LHCN-M2 (cell line): ENCODE measurements around the gene AMFR. TPM values are rescaled to one million over a fixed set of nuclear protein-coding genes. Genes with fewer than 3 reads are reported as not detected.
"Not testable (repeated sequence)": the region's sequence is repeated elsewhere in the genome, so short reads cannot be mapped to it uniquely, and the experiment has no call there.

Experiments used
- DNase-seq: peaks from one replicate; pipeline ENCODE4 v3.0.0-alpha.2; 2012; ENCODE audit warnings: low read depth
- total RNA-seq: library from RNA; depleted of rRNA; stranded (reverse); fragments of >200 nt; gene quantifications from 2 replicates; pipeline ENCODE4 v1.2.3, GENCODE V29; 2014

AMFR gene
- total RNA-seq, 1 experiment from 2014 or later: 134 TPM

GRCh38 chr16:56389554-56389953 is 35.8 kb downstream of the AMFR start:
- peak; percentile 85 for DNase-seq

DNA sequence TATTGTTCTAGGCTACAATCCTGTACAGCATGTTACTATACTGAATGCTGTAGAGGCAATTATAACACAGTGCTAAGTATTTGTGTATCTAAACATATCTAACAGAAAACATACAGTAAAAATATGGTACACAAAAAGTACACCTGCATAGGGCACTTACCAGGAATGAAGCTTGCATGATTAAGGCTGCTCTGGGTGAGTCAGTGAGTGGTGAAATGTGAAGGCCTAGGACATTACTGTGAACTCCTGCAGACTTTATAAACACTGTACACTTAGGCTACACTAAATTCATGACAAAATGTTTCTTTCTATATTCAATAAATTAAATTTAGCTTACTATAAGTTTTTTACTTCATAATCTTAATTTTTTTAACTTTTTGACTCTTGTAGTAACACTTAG is 37.1 kb downstream of the AMFR start:
- peak; percentile 24 for DNase-seq

DNA sequence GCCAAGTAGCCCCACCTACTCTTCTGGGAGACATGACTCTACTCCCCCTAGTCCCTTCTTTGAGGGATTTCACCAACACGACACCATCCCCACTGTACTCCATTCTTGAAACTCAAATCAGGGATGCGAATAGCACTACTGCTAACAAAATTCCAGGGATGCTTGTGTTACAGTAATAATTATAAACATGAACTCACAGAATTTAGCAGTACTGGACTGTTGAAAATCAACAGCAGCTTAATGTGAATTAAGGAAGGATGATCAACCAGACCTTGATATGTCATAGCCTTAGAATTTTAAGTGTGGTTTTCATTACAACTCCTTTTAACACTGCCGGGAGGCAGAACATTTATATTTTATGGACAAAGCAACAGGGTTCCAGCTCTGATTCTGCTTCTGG is 37.9 kb downstream of the AMFR start:
- DNase-seq: no peak

- no peak for DNase-seq
Observed at GRCh38 chr16:56384074-56384721, 41.1 kb downstream of the AMFR start.

- DNase-seq: no peak
Observed at GRCh38 chr16:56382901-56383355, 42.4 kb downstream of the AMFR start.

- DNase-seq: no peak
Observed at GRCh38 chr16:56382459-56382858, 42.9 kb downstream of the AMFR start.

DNA sequence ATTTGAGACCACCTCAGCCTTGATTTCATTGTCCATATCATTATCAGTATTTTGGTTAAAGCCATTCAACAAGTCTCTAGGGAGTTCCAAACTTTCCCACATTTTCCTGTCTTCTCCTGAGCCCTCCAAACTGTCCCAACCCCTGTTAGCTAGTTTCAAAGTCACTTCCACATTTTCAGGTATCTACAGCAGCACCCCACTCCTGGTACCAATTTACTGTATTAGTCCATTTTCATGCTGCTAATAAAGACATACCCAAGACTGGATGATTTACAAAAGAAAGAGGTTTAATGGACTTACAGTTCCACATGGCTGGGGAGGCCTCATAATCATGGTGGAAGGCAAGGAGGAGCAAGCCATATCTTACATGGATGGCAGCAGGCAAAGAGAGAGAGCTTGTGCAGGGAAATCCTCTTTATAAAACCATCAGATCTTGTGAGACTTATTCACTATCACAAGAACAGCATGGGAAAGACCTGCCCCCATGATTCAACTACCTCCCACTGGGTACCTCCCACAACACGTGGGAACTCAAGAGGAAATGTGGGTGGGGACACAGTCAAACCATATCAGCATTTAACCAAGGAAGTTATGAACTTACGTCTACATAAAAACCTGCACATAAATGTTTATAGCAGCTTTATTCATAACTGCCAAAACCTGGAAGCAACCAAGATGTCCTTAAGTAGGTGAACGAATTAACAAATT is 44.4 kb downstream of the AMFR start:
- not testable (repeated sequence) for DNase-seq

DNA sequence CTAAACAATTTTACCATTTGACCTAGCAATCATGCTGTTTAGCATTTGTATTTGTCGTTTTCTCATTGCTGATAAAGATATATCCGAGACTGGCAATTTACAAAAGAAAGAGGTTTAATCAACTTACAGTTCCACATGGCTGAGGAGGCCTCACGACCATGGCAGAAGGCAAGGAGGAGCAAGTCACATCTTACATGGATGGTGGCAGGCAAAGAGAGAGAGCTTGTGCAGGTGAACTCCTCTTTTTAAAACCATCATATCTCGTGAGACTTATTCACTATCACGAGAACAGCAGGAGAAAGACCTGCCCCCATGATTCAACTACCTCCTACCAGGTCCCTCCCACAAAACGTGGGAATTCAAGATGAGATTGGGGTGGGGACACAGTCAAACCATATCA is 46.3 kb downstream of the AMFR start:
- not testable (repeated sequence) for DNase-seq

DNA sequence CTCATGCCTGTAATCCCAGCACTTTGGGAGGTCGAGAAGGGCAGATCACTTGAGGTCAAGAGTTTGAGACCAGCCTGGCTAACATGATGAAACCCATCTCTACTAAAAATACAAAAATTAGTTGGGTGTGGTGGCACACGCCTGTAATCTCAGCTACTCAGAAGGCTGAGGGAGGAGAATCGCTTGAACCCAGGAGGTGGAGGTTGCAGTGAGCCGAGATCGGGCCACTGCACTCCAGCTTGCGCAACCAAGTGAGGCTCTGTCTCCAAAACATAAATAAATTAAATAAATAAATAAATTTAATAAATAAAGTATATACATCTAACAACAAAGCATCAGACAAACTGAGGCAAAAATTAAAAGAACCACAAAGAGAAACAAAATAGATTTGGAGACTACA is 49.6 kb downstream of the AMFR start:
- not testable (repeated sequence) for DNase-seq

DNA sequence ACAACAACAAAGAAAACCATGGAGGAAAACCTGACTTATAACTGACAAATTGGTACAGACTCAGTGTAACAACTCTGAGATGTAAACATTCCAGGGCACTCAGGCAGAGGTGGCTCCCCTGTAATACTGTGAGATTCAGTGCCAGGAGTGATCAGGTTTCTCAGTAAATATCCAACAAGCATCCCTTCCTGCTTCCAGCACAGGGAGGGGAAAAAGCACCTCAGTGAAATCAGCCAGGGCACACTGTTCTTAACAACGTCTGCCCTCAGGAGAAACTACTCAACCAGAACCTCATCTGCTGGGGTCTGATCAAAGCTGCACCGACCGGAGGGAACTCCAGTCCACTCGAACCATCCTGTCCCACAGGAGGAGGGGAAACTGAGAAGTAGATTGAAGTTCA is 52.3 kb downstream of the AMFR start:
- no peak for DNase-seq

DNA sequence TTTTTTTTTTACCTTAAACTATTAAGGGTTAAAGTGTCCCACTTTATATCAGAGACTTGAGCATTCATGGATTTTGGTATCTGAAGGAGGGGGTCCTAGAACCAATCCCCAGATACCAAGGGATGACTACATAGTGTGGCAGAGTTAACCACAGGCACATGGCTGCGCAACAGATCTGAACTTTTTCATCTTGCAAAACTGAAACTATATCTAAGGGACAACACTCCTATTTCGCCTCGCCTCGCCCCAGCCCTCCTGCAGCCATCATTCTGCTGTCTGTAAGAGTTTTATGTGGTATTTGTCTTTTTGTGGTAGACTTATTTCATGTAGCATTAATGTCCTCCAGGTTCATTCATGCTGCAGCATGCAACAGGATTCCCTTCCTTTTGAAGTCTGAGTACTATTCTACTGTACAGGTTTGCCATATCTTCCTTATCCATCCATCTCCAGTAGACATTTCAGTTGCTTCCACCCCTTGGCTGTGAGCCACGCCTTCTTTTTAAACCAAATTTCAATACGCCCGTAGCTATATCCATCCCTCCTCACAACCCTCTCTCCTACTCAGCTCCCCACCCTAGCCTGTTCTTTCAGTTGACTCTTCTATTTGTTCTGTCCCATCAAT is 53.2 kb downstream of the AMFR start:
- DNase-seq: no peak

DNA sequence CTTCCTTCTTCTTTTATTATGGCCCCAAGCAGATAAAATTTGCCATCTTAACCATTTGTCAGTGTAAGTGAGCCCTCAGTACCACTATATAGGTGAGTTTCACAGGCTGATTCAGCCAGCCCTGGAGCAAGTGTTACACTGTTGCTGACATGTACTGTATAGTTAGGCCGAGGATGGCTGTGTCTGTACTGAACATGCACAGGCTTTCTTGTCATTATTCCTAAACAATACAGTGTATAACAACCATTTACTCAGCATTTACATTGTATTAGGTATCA is 53.7 kb downstream of the AMFR start:
- no peak for DNase-seq

GRCh38 chr16:56370875-56371659 is 54.3 kb downstream of the AMFR start:
- DNase-seq: no peak

- no peak for DNase-seq
Observed at GRCh38 chr16:56370185-56370874, 55.0 kb downstream of the AMFR start.

DNA sequence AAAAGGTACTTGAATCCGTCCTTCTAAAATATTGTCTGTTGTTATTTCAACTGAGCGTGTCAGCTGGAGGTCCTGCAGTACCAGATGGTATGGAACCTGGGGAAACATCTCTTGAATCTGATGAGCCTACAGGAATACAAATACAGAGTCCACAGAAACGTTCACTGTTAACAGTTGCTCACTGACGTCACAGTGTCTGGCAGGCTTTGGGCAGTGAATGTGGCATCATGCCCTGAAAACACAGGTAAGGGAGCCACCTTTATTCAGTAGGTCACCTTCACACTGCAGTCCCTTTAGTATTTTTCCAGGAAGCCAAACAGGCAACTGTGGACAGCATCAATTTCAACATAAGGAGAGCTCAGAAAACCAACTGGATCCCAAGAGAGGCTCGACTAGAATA is 56.1 kb downstream of the AMFR start:
- DNase-seq: no peak

GRCh38 chr16:56368545-56368944 is 56.8 kb downstream of the AMFR start:
- DNase-seq: no peak

DNA sequence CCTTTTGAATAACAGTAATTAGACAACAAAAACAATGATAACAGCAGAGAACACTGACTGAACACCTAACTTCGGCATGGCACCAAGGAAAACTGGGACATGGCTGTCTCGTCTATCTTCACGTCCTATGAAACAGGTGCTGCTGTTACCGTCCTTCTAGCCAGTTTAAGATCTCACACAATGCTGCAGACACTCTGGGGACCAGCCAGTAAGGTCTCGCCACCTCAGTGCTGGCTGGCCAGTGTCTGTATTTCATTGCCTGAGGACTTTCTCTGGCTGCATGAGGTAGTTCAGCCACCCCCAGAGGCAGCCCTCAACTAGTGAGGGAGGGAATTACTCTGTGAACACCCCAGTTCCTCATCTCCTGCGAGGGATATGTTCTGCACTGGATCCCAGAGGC is 57.6 kb downstream of the AMFR start:
- DNase-seq: no peak

DNA sequence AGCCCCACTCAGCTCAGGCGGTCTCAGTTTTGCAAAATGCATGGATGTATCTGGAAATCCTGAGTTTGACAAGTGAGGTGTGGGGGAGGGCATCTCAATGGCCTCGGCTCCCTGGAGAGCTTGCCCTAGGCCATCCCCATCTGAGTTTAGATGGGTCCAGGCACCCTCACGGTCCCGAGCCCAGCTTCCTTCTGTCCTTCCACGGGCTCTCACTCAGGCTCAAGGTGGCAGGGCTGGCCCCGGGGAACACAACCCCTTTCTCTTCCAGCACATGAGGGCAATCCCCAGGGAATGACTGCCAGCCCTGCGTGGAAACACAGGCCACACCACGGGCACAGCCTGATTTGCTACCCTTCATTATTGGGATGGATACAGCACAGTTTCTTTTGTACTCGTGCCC is 58.4 kb downstream of the AMFR start:
- no peak for DNase-seq

- DNase-seq: no peak
Observed at GRCh38 chr16:56365552-56365951, 59.8 kb downstream of the AMFR start.

GRCh38 chr16:56364865-56365264 is 60.5 kb downstream of the AMFR start:
- no peak for DNase-seq

DNA sequence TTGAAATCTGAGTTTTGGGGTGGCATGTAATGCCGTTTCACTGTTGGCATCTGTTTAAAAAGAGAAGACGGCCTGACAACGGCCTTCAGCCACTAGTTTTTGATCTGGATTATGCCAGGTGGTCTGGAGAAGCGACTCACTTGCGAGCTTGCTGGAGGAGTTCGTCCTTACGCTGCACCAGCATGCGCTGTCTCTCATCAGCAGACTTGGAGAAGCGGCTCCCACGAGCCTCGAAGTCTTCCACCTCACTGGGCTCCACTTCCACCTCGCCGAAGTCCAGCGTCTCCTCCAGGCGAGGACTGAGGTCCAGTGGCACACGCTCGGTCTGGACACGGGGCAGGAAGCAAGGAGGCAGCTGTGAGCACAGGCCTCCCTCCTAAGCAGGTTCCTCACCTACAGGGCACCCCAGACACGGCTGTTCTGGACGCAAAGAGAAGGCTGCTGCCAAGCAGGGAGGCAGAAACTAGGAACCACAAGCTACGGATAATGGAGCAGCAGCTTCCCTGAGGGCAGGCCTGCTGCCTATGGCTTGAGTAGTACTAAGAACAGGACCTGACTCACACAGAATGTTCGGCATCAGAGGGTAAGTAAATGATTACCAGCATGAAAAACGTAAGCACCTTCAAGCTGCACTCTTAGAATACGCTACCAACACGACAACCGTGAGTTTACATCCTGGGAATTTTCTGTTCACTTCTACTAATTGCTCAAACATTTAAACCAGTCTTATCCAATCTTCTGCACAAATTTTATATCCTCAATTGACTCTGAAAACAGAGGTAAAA is 61.4 kb downstream of the AMFR start:
- no peak for DNase-seq
